HG02884 (cell line): ENCODE measurements around the gene MATK.

ENCODE experiments used
- ATAC-seq: cut with Tn5 transposase; IDR thresholded peaks from one replicate; pipeline ENCODE4 v1.9.1; 2021; ENCODE audit warnings: mild to moderate bottlenecking, moderate library complexity; ENCODE audit not compliant: unreplicated experiment

MATK gene

GRCh38 chr19:3790209-3790734 lies 4.1 kb upstream of the MATK start:
- no peak for ATAC-seq

GRCh38 chr19:3788996-3789778 lies 3.0 kb upstream of the MATK start:
- ATAC-seq = no peak

- no peak for ATAC-seq
These were observed 687 bp downstream of the MATK start for GRCh38 chr19:3785451-3785937.

- no peak for ATAC-seq
These were observed 1.4 kb downstream of the MATK start for GRCh38 chr19:3784607-3785450.

GRCh38 chr19:3783660-3784584 lies 2.3 kb downstream of the MATK start:
- no peak for ATAC-seq

GRCh38 chr19:3782903-3783302 lies 3.3 kb downstream of the MATK start:
- no peak for ATAC-seq

GRCh38 chr19:3782330-3782729 lies 3.9 kb downstream of the MATK start:
- no peak for ATAC-seq

GRCh38 chr19:3781603-3782002 lies 4.6 kb downstream of the MATK start:
- no peak for ATAC-seq

GRCh38 chr19:3780786-3781304 lies 5.3 kb downstream of the MATK start:
- no peak for ATAC-seq

- no peak for ATAC-seq
These were observed 7.1 kb downstream of the MATK start for GRCh38 chr19:3778899-3779723.

- ATAC-seq = no peak
These were observed 7.9 kb downstream of the MATK start for GRCh38 chr19:3778104-3778867.

- no peak for ATAC-seq
These were observed 9.6 kb downstream of the MATK start for GRCh38 chr19:3776479-3777040.

- ATAC-seq = no peak
These were observed 10.3 kb downstream of the MATK start for GRCh38 chr19:3775831-3776230.

GRCh38 chr19:3775374-3775711 lies 10.8 kb downstream of the MATK start:
- ATAC-seq = no peak

GRCh38 chr19:3774621-3775373 lies 11.4 kb downstream of the MATK start:
- ATAC-seq = no peak

- ATAC-seq = no peak
These were observed 12.2 kb downstream of the MATK start for GRCh38 chr19:3773814-3774515.

GRCh38 chr19:3771906-3772455 lies 14.2 kb downstream of the MATK start, which contains the start of gene RAX2:
TSS of gene RAX2 (minus strand) at chr19:3772228. CDS start at chr19:3771742, 486 bp downstream.
- ATAC-seq = no peak
